NOMO-1 treated with DMSO at 0.1 percent for 48 hours (cell line): ENCODE results near the gene TLR8.
"Not testable (repeated sequence)": the region's sequence is repeated elsewhere in the genome, so short reads cannot be mapped to it uniquely, and the experiment has no call there.

ENCODE experiments used
- DNase-seq: peaks from one replicate; lab custom pipeline; 2025; ENCODE audit not compliant: unreplicated experiment; lab: John Stamatoyannopoulos, UW

Gene TLR8

GRCh38 chrX:12963210-12963850 is 56.9 kb downstream of the TLR8 start:
- not testable (repeated sequence) for DNase-seq

- DNase-seq, result no peak
Measured at GRCh38 chrX:12965131-12965940, 58.9 kb downstream of the TLR8 start.

GRCh38 chrX:12966151-12966550 is 59.7 kb downstream of the TLR8 start:
- DNase-seq, result no peak

GRCh38 chrX:12967711-12968465 is 61.5 kb downstream of the TLR8 start:
- DNase-seq, result no peak

GRCh38 chrX:12970691-12971202 is 64.3 kb downstream of the TLR8 start:
- DNase-seq, result peak; percentile 95

- DNase-seq, result peak; percentile 63
Measured at GRCh38 chrX:12971282-12972003, 65.0 kb downstream of the TLR8 start.

- DNase-seq, result peak; percentile 65
Measured at GRCh38 chrX:12972243-12972642, 65.8 kb downstream of the TLR8 start.
